Mesothelial cell of epicardium (in vitro differentiated cells): Measurements from ENCODE around the gene PSME1. TPM values are rescaled to one million over a fixed set of nuclear protein-coding genes. Genes with fewer than 3 reads are reported as not detected.

Experiments used
- DNase-seq, 2 experiments: peaks; one replicate each; pipeline ENCODE4 v3.0.0; 2021; ENCODE audit warnings: low spot score in 2 of 2; ENCODE audit not compliant: unreplicated experiment in 2 of 2
- H3K27ac Mint-ChIP-seq: 2 replicates; pipeline ENCODE4 v1.8.0; 2021; ENCODE audit warnings: mixed read lengths
- H3K27me3 Mint-ChIP-seq: 2 replicates; pipeline ENCODE4 v1.8.0; 2021; ENCODE audit warnings: low read depth, mixed read lengths
- H3K36me3 Mint-ChIP-seq: 2 replicates; pipeline ENCODE4 v1.8.0; 2021; ENCODE audit warnings: mixed read lengths
- H3K4me1 Mint-ChIP-seq: 2 replicates; pipeline ENCODE4 v1.8.0; 2021; ENCODE audit warnings: mixed read lengths
- H3K4me3 Mint-ChIP-seq: 2 replicates; pipeline ENCODE4 v1.8.0; 2021; ENCODE audit warnings: mild to moderate bottlenecking, moderate library complexity, mixed read lengths
- H3K9me3 Mint-ChIP-seq: 2 replicates; pipeline ENCODE4 v1.8.0; 2021; ENCODE audit warnings: mixed read lengths
- total RNA-seq: library from RNA; stranded (reverse); gene quantifications from 3 replicates; pipeline ENCODE4 v1.2.1, GENCODE V29; 2021
- TF ChIP-seq, protein P1 (sequence below): fragments of 200-600 bp; sonication (generic); IDR thresholded peaks from one replicate; pipeline ENCODE4 v1.5.0; 2021; ENCODE audit warnings: antibody characterized with exemption; ENCODE audit not compliant: unreplicated experiment

The PSME1 gene
- total RNA-seq, 1 donor from 2014 or later, result 148 TPM

DNA sequence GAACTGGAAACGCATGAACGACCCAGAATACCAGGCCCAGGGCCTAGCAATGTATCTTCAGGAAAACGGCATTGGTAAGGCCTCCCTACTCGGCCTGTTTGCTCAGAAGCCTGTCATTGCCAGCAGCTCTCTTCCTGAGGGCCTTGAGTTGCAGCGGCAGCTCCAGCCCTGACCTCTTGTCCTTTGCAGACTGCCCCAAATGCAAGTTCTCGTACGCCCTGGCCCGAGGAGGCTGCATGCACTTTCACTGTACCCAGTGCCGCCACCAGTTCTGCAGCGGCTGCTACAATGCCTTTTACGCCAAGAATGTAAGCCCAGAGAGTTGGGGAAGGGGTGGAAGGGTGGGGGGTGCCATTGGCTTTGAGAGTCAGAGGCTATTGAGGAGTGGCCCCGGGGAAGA is 21.3 kb downstream of the PSME1 start:
- H3K9me3 Mint-ChIP-seq, result no peaks in the 10 kb centered on the region
- no peak overlapping the region for H3K4me3 Mint-ChIP-seq
- TF ChIP-seq, protein P1, sequence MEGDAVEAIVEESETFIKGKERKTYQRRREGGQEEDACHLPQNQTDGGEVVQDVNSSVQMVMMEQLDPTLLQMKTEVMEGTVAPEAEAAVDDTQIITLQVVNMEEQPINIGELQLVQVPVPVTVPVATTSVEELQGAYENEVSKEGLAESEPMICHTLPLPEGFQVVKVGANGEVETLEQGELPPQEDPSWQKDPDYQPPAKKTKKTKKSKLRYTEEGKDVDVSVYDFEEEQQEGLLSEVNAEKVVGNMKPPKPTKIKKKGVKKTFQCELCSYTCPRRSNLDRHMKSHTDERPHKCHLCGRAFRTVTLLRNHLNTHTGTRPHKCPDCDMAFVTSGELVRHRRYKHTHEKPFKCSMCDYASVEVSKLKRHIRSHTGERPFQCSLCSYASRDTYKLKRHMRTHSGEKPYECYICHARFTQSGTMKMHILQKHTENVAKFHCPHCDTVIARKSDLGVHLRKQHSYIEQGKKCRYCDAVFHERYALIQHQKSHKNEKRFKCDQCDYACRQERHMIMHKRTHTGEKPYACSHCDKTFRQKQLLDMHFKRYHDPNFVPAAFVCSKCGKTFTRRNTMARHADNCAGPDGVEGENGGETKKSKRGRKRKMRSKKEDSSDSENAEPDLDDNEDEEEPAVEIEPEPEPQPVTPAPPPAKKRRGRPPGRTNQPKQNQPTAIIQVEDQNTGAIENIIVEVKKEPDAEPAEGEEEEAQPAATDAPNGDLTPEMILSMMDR, result no peak
- H3K27ac Mint-ChIP-seq, result no peak overlapping the region
- H3K4me1 Mint-ChIP-seq, result peaks cover 18% of the 10 kb centered on the region
- H3K36me3 Mint-ChIP-seq, result peaks cover 33% of the 10 kb centered on the region
- H3K27me3 Mint-ChIP-seq, result no peaks in the 10 kb centered on the region
- no peak for DNase-seq

DNA sequence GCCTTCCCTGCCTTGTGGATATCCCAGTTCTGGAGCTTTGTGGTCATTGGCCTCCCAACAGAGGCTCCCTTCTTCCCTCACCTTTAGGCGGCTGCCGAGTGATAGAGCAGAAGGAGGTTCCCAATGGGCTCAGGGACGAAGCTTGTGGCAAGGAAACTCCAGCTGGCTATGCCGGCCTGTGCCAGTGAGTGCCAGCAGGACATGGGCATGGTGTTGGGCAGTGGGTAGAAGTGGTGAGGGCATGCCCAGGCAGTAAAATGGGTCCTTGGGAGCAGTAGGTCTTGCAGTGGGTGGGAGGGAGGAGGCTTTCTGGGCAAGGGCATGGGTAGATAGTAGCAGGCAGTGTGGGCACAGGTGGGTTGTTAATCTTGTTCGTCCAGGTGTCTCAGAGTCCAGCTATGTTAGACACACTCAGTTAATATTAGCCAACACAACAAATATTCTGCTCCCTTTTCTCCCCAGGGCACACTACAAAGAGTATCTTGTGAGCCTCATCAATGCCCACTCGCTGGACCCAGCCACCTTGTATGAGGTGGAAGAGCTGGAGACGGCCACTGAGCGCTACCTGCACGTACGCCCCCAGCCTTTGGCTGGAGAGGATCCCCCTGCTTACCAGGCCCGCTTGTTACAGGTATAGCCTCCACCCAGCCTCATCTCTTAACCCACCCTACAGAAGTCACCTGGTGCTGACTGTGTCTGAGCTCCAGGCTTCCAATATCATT is 23.9 kb downstream of the PSME1 start:
- DNase-seq, result no peak
- H3K4me1 Mint-ChIP-seq, result peaks cover 39% of the 10 kb centered on the region
- H3K36me3 Mint-ChIP-seq, result peaks cover 34% of the 10 kb centered on the region
- no peaks in the 10 kb centered on the region for H3K9me3 Mint-ChIP-seq
- H3K27me3 Mint-ChIP-seq, result no peaks in the 10 kb centered on the region
- TF ChIP-seq, protein P1, result no peak
- no peak overlapping the region for H3K4me3 Mint-ChIP-seq
- H3K27ac Mint-ChIP-seq, result peak overlapping the region; percentile 99

DNA sequence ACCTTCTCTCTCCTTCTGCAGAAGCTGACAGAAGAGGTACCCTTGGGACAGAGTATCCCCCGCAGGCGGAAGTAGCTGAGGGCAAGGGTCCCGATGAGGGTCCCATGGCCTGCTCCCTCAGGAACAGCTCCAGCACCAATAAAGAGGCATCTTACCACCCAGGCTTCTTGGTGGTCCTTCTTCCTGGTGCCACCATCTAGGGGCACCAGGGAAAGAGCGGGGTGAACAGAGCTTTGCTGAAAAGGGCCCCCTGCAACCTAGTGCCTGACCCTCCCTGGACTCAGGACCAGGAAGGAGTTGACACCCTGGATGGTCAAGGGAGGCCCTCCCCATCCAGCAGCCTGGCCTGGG is 24.5 kb downstream of the PSME1 start:
- Mint-ChIP-seq H3K36me3 (peaks cover 38% of the 10 kb centered on the region), H3K27ac (peak overlapping the region; percentile 99), H3K27me3 (no peaks in the 10 kb centered on the region), H3K9me3 (no peaks in the 10 kb centered on the region), H3K4me3 (peak overlapping the region; percentile 94), H3K4me1 (peaks cover 40% of the 10 kb centered on the region)
- TF ChIP-seq, protein P1, result no peak
- DNase-seq, result no peak

DNA sequence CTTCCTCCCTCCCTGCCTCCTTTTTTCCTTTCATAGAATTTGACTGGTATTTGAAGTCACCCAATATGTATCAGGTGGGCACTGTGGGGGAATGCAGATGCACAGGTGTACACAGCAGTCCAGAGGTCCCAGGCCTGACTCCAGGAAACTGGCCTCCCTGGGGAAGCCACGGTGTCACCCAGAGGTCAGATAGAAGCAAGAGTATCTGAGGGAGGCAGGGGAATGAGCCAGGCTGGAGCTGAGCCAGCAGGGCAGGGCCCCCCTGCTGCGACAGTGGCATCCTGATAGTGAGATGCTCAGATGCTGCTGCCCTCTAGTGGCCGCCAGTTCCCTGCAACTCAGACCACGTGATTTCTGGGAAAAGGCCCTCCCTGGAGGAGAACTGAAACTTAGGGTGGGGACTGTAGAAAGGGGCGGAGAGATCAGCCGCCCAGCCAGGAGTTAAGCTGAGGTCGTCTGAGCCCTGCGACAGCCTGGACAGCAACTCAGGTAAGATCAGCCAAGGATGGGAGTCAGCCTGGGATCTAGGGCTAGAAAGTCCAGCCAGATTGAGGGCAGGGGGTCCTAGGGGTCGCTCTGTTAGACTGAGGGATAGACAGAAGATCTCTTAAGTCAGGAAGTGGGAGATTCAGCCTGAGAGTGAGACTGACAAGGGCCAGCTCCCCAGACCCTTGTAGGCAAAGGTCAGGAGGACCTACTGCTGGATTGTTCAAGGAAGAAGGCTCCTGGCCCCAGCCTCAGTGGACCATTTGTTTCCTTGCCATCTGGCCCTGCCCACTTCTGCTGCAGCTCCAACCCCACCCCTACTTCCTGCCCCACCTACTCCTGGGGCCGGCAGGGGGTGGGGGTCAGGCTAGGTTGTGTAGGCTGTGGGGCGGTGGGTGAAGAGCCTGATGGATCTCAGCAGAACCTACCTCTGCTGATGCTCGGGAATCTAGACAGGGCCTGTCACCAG is 25.1 kb downstream of the PSME1 start, which contains the start of gene IRF9:
IRF9 (plus strand) TSS at position 416 of the 955 bp plus-strand sequence. CDS start 880 bp downstream, outside the sequence.
- H3K9me3 Mint-ChIP-seq, result no peaks in the 10 kb centered on the region
- peaks cover 36% of the 10 kb centered on the region for H3K36me3 Mint-ChIP-seq
- TF ChIP-seq, protein P1, result peak; percentile 98
- H3K4me1 Mint-ChIP-seq, result peaks cover 44% of the 10 kb centered on the region
- H3K27ac Mint-ChIP-seq, result peak within 1 kb of the TSS; percentile 99
- DNase-seq, result peak; percentile 89 to 98
- H3K27me3 Mint-ChIP-seq, result no peaks in the 10 kb centered on the region
- peak within 1 kb of the TSS; percentile 94 for H3K4me3 Mint-ChIP-seq

DNA sequence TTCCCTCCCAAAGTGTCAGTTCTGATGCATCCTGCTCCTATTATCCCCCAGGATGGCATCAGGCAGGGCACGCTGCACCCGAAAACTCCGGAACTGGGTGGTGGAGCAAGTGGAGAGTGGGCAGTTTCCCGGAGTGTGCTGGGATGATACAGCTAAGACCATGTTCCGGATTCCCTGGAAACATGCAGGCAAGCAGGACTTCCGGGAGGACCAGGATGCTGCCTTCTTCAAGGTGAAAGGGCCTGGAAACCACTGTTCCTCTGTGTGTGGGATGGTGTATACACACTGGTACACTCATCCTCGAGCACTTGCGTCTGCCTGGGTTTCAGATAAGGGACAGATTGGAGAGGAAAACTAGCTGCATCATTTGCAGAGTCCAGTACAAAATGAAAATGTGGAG is 26.1 kb downstream of the PSME1 start:
- Mint-ChIP-seq H3K36me3 (peaks cover 40% of the 10 kb centered on the region), H3K4me3 (peak overlapping the region; percentile 94), H3K27ac (peak overlapping the region; percentile 99), H3K9me3 (no peaks in the 10 kb centered on the region), H3K4me1 (peaks cover 45% of the 10 kb centered on the region), H3K27me3 (no peaks in the 10 kb centered on the region)
- DNase-seq, result no peak
- TF ChIP-seq, protein P1, result no peak
